Smooth muscle cell of the umbilical artery (primary cell): Measurements from ENCODE around the gene TMEM238L. TPM values are rescaled to one million over a fixed set of nuclear protein-coding genes. Genes with fewer than 3 reads are reported as not detected.

Experiments used
- total RNA-seq: library from RNA; depleted of rRNA; stranded (reverse); fragments of >200 nt; gene quantifications from 2 replicates; pipeline ENCODE4 v1.2.3, GENCODE V29; 2014

Gene TMEM238L
- total RNA-seq = not detected in 2 replicates

GRCh38 chr17:10803830-10804475 lies at the start of gene TMEM238L:
TSS of gene TMEM238L (minus strand) at chr17:10804099. CDS start at chr17:10803963, 136 bp downstream.

GRCh38 chr17:10837921-10838320 lies 34.0 kb upstream of the TMEM238L start, which contains the start of gene PIRT:
TSS of gene PIRT (minus strand) at chr17:10838087. CDS start at chr17:10825645, 12,442 bp downstream.

Other genes with a start within 250 kb of the TMEM238L start
- gene MYH3, start 146.8 kb downstream of the TMEM238L start, total RNA-seq = 1.2 and 1.5 TPM in 2 replicates
- gene SCO1, start 106.6 kb downstream of the TMEM238L start, total RNA-seq = 25.2 and 35.3 TPM in 2 replicates
- gene ADPRM, start 106.5 kb downstream of the TMEM238L start, total RNA-seq = 10.8 and 19.0 TPM in 2 replicates
- 0.69 and 1.2 TPM in 2 replicates for gene TMEM220, start 74.1 kb downstream of the TMEM238L start, total RNA-seq
- not detected in 2 replicates for gene PIRT, start 34.0 kb upstream of the TMEM238L start, total RNA-seq